HEK293T (cell line): ENCODE measurements around the gene PROM2.

ENCODE experiments used
- CTCF ChIA-PET: fragments of 350-600 bp; formaldehyde crosslinking; extraction: SDS; loops from one replicate; lab custom pipeline; 2021; ENCODE audit warnings: antibody characterized with exemption, inconsistent platforms; lab: Yijun Ruan, JAX
- POLR2A ChIA-PET: fragments of 350-600 bp; formaldehyde crosslinking; extraction: SDS; loops from one replicate; lab custom pipeline; 2020; ENCODE audit warnings: antibody characterized with exemption, inconsistent platforms; lab: Yijun Ruan, JAX
- DNase-seq: peaks from one replicate; pipeline ENCODE4 v3.0.0; 2012; ENCODE audit warnings: mixed read lengths; ENCODE audit errors: extremely low spot score
- ARNT ChIP-seq: fragments of 450-650 bp; IDR thresholded peaks from 2 replicates; pipeline ENCODE4 v1.6.1; 2017; ENCODE audit warnings: mild to moderate bottlenecking
- BHLHE40 ChIP-seq: fragments of 450-650 bp; IDR thresholded peaks from 2 replicates; pipeline ENCODE4 v1.6.1; 2016; ENCODE audit warnings: mild to moderate bottlenecking, moderate library complexity, borderline replicate concordance
- CTBP1 ChIP-seq: fragments of 450-650 bp; IDR thresholded peaks from 2 replicates; pipeline ENCODE4 v1.6.1; 2016; ENCODE audit warnings: borderline replicate concordance
- ELF4 ChIP-seq: fragments of 450-650 bp; IDR thresholded peaks from 2 replicates; pipeline ENCODE4 v1.6.1; 2017; ENCODE audit warnings: antibody characterized with exemption
- FOXA1 ChIP-seq: fragments of 450-650 bp; IDR thresholded peaks from 2 replicates; pipeline ENCODE4 v1.6.1; 2016; ENCODE audit warnings: mild to moderate bottlenecking
- FOXK2 ChIP-seq: fragments of 450-650 bp; IDR thresholded peaks from 2 replicates; pipeline ENCODE4 v1.6.1; 2016; ENCODE audit warnings: mild to moderate bottlenecking
- FOXM1 ChIP-seq: fragments of 450-650 bp; IDR thresholded peaks from 2 replicates; pipeline ENCODE4 v1.6.1; 2017; ENCODE audit warnings: mild to moderate bottlenecking, borderline replicate concordance
- HDGF ChIP-seq: fragments of 450-650 bp; IDR thresholded peaks from 2 replicates; pipeline ENCODE4 v1.6.1; 2017; ENCODE audit warnings: antibody characterized with exemption, borderline replicate concordance
- L3MBTL2 ChIP-seq: fragments of 450-650 bp; conservative IDR thresholded peaks from 2 replicates; pipeline ENCODE4 v1.6.1; 2016; ENCODE audit warnings: mild to moderate bottlenecking
- LEF1 ChIP-seq: fragments of 450-650 bp; IDR thresholded peaks from 2 replicates; pipeline ENCODE4 v1.6.1; 2017; ENCODE audit warnings: mild to moderate bottlenecking, borderline replicate concordance
- NFRKB ChIP-seq: fragments of 450-650 bp; IDR thresholded peaks from 2 replicates; pipeline ENCODE4 v1.6.1; 2016; ENCODE audit warnings: mild to moderate bottlenecking, moderate library complexity
- PKNOX1 ChIP-seq: fragments of 450-650 bp; IDR thresholded peaks from 2 replicates; pipeline ENCODE4 v1.6.1; 2016
- SP1 ChIP-seq: fragments of 450-650 bp; IDR thresholded peaks from 2 replicates; pipeline ENCODE4 v1.6.1; 2017
- SUZ12 ChIP-seq: fragments of 450-650 bp; IDR thresholded peaks from 2 replicates; pipeline ENCODE4 v1.6.1; 2016; ENCODE audit warnings: mild to moderate bottlenecking
- TARDBP ChIP-seq: fragments of 450-650 bp; IDR thresholded peaks from 2 replicates; pipeline ENCODE4 v1.6.1; 2016
- ZNF384 ChIP-seq: fragments of 450-650 bp; IDR thresholded peaks from 2 replicates; pipeline ENCODE4 v1.6.1; 2016

The PROM2 gene

GRCh38 chr2:95301186-95301585 lies 26.9 kb downstream of the PROM2 start:
- ChIA-PET POLR2A (no interaction called here), CTCF (interaction anchor here (1.4 kb wide), 1 partner anchor 70 kb away, joined by 4 read pairs; no protein-coding TSS in a partner anchor)
- DNase-seq: no peak

GRCh38 chr2:95301876-95302641 lies 27.8 kb downstream of the PROM2 start:
- no peak for TF ChIP-seq BHLHE40
- TF ChIP-seq HDGF: no peak
- no peak for TF ChIP-seq L3MBTL2
- no peak for TF ChIP-seq ZNF384
- no peak for TF ChIP-seq NFRKB
- TF ChIP-seq LEF1: no peak
- TF ChIP-seq ARNT: no peak
- TF ChIP-seq CTBP1: no peak
- TF ChIP-seq SP1: no peak
- TF ChIP-seq FOXM1: no peak
- no peak for TF ChIP-seq FOXA1
- TF ChIP-seq ELF4: no peak
- no peak for TF ChIP-seq TARDBP
- no peak for TF ChIP-seq PKNOX1
- no peak for TF ChIP-seq SUZ12
- CTCF ChIA-PET: interaction anchor here (1.4 kb wide), 1 partner anchor 70 kb away, joined by 4 read pairs; no protein-coding TSS in a partner anchor
- POLR2A ChIA-PET: no interaction called here

More at GRCh38 chr2:95301186-95301585, 26.9 kb downstream of the PROM2 start:
- TF ChIP-seq ELF4 (no peak), ZNF384 (no peak), BHLHE40 (no peak), NFRKB (no peak), ARNT (no peak)

DNA sequence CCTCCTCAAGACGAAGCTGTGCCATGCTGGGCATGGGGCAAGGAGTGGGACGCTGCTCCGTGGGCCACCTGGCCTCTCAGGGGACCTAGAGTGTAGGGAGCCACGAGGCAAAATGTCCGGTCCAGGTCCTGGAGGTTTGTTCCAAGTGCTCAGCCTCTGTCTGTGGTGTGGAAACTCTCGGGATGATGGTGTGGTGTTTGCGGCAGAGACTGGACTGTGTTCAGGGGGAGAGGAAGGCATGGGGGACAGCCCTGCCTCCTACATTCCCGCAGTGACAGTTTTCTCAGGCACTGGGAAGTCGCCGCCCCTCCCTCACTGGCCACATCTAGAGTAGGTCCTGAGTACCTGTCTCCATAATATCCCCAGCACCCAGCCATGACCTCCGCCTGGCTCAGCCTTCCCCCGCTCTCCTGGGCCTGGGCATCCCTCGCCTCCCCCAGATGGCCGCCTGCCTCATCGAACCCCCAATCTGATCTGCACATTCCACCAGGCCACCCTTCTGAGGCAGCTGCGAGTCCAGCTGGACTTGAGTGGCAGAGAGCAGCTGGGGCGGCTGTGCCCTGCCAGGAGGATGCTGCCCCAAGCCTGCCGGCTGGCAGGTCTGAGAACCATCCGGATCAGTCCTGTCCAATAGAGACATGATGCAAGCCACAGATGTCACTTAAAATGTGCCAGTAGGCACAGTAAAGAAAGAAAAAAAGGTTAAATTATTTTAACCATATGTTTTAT lies 29.1 kb downstream of the PROM2 start:
- POLR2A ChIA-PET: no interaction called here
- CTCF ChIA-PET: no interaction called here
- DNase-seq: no peak
- TF ChIP-seq ELF4: no peak
- TF ChIP-seq SUZ12: no peak
- TF ChIP-seq HDGF: no peak
- TF ChIP-seq SP1: no peak
- TF ChIP-seq ZNF384: no peak

More at GRCh38 chr2:95301876-95302641, 27.8 kb downstream of the PROM2 start:
- no peak for DNase-seq

GRCh38 chr2:95305380-95306061 lies 31.3 kb downstream of the PROM2 start:
- POLR2A ChIA-PET: no interaction called here
- CTCF ChIA-PET: interaction anchor here (1.2 kb wide), 1 partner anchor 78 kb away, joined by 3 read pairs; no protein-coding TSS in a partner anchor
- DNase-seq: no peak
- TF ChIP-seq L3MBTL2: no peak
- TF ChIP-seq SUZ12: no peak
- TF ChIP-seq TARDBP: no peak
- no peak for TF ChIP-seq SP1
- no peak for TF ChIP-seq NFRKB
- no peak for TF ChIP-seq FOXK2
- no peak for TF ChIP-seq PKNOX1
- no peak for TF ChIP-seq LEF1

- no peak for TF ChIP-seq ARNT
- no peak for TF ChIP-seq LEF1
- no peak for TF ChIP-seq NFRKB
- ChIA-PET POLR2A (no interaction called here), CTCF (interaction anchor here (1.2 kb wide), 1 partner anchor 79 kb away, joined by 3 read pairs; no protein-coding TSS in a partner anchor)
- DNase-seq: no peak
Measured at GRCh38 chr2:95306336-95306895, 32.2 kb downstream of the PROM2 start.

GRCh38 chr2:95307036-95307435 lies 32.8 kb downstream of the PROM2 start:
- ChIA-PET CTCF (no interaction called here), POLR2A (interaction anchor here (1.3 kb wide), 1 partner anchor 8 kb away, joined by 4 read pairs; no protein-coding TSS in a partner anchor)
- TF ChIP-seq SUZ12: no peak
- DNase-seq: no peak

DNA sequence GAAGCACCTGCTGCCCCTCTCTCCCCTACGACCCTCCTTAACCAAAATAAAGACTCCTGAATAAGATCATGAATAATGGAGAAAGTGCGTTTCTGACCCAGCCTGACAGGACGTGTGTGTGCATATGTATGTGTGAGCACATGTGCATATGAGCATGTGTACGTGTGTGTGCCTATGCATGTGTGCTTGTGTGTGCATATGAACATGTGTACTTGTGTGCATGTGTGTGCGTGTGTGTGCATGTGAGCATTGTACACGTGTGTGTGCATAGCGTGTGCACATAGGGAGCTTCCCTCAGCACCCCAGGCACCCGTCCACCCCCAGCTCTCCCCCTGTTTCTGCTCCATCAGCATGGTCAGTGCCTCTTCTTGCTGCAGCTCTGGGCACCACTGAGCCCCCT lies 33.6 kb downstream of the PROM2 start:
- POLR2A ChIA-PET: interaction anchor here (1.3 kb wide), 1 partner anchor 9 kb away, joined by 4 read pairs; no protein-coding TSS in a partner anchor
- TF ChIP-seq NFRKB (no peak), L3MBTL2 (no peak), SUZ12 (no peak), ELF4 (no peak), FOXA1 (no peak)
- CTCF ChIA-PET: interaction anchor here (0.7 kb wide), 1 partner anchor 76 kb away, joined by 3 read pairs; no protein-coding TSS in a partner anchor
- DNase-seq: no peak
